GM08714 (cell line): Measurements from ENCODE around the gene GUCY2F.

Source experiments
- H3K4me3 ChIP-seq: fragments of 200-500 bp; sonication (Bioruptor generic); 2 replicates; pipeline ENCODE4 v1.5.1; 2014; ENCODE audit warnings: mild to moderate bottlenecking, low read length, inconsistent platforms
- ZNF274 ChIP-seq: IDR thresholded peaks from 2 replicates; pipeline ENCODE4 v1.6.1; 2012; ENCODE audit warnings: mild to moderate bottlenecking, low read depth, low read length

The GUCY2F gene

GRCh38 chrX:109481986-109482385 lies at the start of gene GUCY2F:
GUCY2F (minus strand) TSS chrX:109482086; CDS start chrX:109475936, 6,150 bp downstream.
- TF ChIP-seq ZNF274, result no peak
- H3K4me3 ChIP-seq, result no peak within 1 kb of the TSS

DNA sequence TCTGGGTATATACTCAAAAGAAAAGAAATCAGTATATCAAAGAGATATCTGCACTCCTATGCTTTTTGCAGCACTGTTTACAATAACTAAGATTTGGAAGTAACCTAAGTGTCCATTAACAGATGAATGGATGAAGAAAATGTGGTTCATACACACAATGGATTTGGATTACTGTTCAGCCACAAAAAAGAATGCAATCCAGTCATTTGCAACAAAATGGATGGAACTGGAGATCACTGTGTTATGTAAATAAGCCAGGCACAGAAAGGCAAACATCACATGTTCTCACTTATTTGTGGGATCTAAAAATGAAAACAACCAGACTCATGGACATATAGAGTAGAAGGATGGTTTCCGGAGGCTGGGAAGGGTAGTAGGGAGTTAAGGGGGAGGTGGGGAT lies 37.1 kb upstream of the GUCY2F start:
- TF ChIP-seq ZNF274, result no peak
- no peak overlapping the region for H3K4me3 ChIP-seq

DNA sequence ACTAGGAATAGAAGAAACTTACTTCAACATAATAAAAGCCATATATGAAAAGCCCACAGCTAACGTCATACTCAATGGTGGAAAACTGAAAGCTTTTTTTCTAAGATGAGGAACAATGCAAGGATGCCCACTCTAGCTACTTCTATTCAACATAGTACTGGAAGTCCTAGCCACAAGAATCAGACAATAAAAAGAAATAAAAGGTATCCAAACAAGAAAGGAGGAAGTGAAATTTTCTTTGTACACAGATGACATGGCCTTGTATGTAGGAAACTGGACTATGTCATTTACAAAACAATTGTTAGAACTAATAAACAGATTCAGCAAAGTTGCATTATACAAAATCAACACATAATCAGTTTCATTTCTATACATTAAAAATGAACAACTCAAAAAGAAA lies 29.2 kb upstream of the GUCY2F start:
- no peak for TF ChIP-seq ZNF274

DNA sequence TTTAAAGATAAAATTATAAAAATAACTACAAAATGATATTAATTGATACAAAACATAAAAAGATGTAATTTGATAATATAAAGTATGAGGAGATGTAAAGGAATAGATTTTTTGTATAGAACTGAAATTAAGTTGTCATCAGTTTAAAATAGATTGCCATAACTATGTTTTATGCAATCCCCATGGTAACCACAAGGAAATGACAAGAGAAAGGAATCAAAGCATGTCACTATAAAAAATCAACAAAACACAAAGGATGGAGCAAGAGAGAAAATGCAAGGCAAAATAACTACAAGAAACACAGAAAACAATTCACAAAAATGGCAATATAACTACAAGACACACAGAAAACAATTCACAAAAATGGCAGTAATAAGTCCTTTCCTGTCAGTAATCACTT lies 27.0 kb upstream of the GUCY2F start:
- TF ChIP-seq ZNF274, result no peak
- H3K4me3 ChIP-seq, result no peak overlapping the region

More for the DNA sequence above, 29.2 kb upstream of the GUCY2F start:
- no peak overlapping the region for H3K4me3 ChIP-seq

- no peak overlapping the region for H3K4me3 ChIP-seq
- TF ChIP-seq ZNF274, result no peak
Observed at GRCh38 chrX:109501176-109501575, 19.3 kb upstream of the GUCY2F start.

DNA sequence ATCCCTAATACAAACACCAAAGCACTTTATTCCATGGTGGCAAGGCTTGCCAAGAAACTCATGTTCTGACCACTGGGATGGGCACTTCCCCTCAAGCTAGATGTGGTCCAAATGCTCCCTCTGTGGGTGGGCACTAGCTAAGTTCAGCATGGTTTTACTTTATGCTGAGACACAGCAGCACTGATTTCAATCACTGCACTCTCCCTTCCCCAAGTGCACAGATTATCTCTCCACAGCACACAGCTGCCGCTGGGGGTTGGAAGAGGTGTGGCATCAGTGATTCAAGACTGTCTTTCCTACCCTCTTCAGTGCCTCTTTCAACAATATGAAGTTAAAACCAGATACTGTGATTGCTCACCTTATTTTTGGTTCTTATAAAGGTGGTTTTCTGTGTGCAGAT lies 16.5 kb upstream of the GUCY2F start:
- no peak for TF ChIP-seq ZNF274

GRCh38 chrX:109489174-109489573 lies 7.3 kb upstream of the GUCY2F start:
- H3K4me3 ChIP-seq, result no peak overlapping the region
- TF ChIP-seq ZNF274, result no peak

More for the DNA sequence above, 16.5 kb upstream of the GUCY2F start:
- H3K4me3 ChIP-seq, result no peak overlapping the region

- no peak for TF ChIP-seq ZNF274
- H3K4me3 ChIP-seq, result no peak overlapping the region
Observed at GRCh38 chrX:109487640-109488039, 5.8 kb upstream of the GUCY2F start.

- no peak for TF ChIP-seq ZNF274
- no peak overlapping the region for H3K4me3 ChIP-seq
Observed at GRCh38 chrX:109485470-109486340, 3.8 kb upstream of the GUCY2F start.

GRCh38 chrX:109484886-109485285 lies 3.0 kb upstream of the GUCY2F start:
- TF ChIP-seq ZNF274, result no peak
- no peak overlapping the region for H3K4me3 ChIP-seq

DNA sequence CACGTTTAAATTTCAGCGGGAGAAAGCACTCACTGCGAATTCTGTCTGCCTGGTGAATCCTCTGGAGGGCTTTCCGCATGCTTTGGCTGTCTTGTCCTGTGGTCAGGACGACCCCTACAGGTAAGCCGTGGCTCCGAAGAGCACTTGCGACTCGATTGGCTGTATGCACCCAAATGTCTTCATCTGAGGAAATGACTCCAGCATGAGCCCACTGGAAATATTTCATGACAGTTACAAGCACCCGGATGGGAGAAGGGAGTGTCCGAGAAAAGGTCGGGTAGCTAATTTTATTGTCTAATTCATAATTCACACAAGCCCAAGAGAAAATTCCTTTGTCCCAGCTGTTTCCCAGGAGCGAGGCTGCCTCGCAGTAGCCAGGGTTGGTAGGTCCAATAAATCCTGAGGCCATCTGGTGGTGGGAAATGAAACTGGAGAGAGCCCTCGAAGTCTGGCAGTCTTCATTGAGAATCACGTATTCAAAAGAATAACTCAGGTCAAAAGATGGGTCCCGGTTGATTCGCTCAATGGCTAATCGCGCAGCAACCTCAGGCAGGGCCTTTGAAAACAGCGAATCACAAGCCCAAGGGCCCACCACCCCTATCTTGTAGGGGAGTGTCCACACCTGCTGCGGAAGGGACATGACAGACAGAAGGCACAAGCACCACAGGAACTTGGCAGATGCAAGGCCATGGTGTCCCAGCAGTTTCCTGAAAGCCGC lies 6.6 kb downstream of the GUCY2F start:
- H3K4me3 ChIP-seq, result no peak overlapping the region
- TF ChIP-seq ZNF274, result no peak

DNA sequence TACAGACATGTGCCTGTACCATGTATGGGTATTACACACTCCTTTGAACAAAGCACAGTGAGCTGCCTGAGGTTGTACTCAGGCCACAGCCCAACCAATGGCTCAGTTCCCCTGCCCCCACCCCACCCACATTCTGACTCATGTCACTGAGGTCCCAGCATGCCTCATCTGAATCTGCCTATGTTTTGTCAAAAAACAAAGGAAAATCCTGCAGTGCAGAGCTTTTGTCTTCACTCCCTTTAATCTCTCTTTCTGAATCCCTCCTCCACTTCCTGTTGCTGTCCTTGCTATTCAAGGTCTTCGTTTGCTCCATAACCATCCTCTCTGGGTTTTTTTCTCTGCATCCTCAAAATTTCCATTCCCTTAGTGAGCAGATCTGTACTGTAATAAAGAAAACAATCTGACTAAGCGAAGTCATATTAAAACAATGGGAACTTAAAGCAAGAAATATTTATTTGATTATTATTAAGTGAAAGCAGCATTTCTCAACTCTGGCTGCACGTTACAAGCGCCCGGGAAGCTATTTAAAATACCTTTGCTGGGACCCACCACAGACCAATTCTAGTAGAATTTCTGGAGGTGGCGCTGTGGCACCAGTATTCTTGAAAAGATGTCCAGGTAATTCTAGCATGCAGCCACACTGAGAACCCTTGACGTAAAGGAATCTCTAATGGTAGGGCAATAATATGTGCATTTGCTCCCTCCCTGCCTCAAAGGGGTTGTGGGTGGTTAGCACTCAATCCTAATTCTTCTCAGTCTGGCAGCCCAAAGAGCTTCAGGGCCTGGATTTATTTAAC lies 8.7 kb downstream of the GUCY2F start:
- no peak for TF ChIP-seq ZNF274
- no peak overlapping the region for H3K4me3 ChIP-seq

GRCh38 chrX:109464231-109464630 lies 17.7 kb downstream of the GUCY2F start:
- no peak for TF ChIP-seq ZNF274

GRCh38 chrX:109463784-109464183 lies 18.1 kb downstream of the GUCY2F start:
- no peak for TF ChIP-seq ZNF274
- H3K4me3 ChIP-seq, result no peak overlapping the region

More at GRCh38 chrX:109464231-109464630, 17.7 kb downstream of the GUCY2F start:
- H3K4me3 ChIP-seq, result no peak overlapping the region
